Transverse colon (tissue), 4 donors: ENCODE data around the gene GPR89A. TPM values are rescaled to one million over a fixed set of nuclear protein-coding genes. Genes with fewer than 3 reads are reported as not detected.

Experiments used
- DNase-seq: peaks from one replicate; pipeline ENCODE4 v3.0.0-alpha.2; 2019
- H3K27ac ChIP-seq, 4 donors: fragments of 200-600 bp; sonication (generic); 2 replicates each; pipeline ENCODE4 v1.5.1; 2016 to 2018; ENCODE audit warnings: inconsistent platforms in 4 of 4
- H3K27me3 ChIP-seq: fragments of 200-600 bp; sonication (generic); 2 replicates; pipeline ENCODE4 v1.5.1; 2017; ENCODE audit warnings: inconsistent platforms
- H3K36me3 ChIP-seq, 4 donors: fragments of 200-600 bp; sonication (generic); 2 replicates each; pipeline ENCODE4 v1.5.1; 2017 to 2019; ENCODE audit warnings: inconsistent platforms in 4 of 4
- H3K4me1 ChIP-seq, 4 donors: fragments of 200-600 bp; sonication (generic); 2 replicates each; pipeline ENCODE4 v1.5.1; 2017 to 2020; ENCODE audit warnings: inconsistent platforms in 4 of 4
- H3K4me3 ChIP-seq, 4 donors: fragments of 200-600 bp; sonication (generic); 1 replicate in 1 of 4; 2 replicates in 3 of 4; pipeline versions ENCODE4 v1.5.1 to v1.6.1; 2017 to 2019; ENCODE audit warnings: inconsistent platforms in 4 of 4
- H3K9me3 ChIP-seq, 2 donors: fragments of 200-600 bp; sonication (generic); 2 replicates each; pipeline ENCODE4 v1.5.1; 2017 to 2019; ENCODE audit warnings: inconsistent platforms in 2 of 2
- EP300 ChIP-seq: sonication (generic); formaldehyde crosslinking; IDR thresholded peaks from one replicate; pipeline ENCODE4 v1.6.1; 2017; ENCODE audit warnings: antibody characterized with exemption, low read depth
- POLR2A ChIP-seq: fragments of 450-650 bp; IDR thresholded peaks from one replicate; pipeline ENCODE4 v1.6.1; 2016; ENCODE audit warnings: antibody characterized with exemption, mild to moderate bottlenecking, moderate library complexity
- POLR2AphosphoS5 ChIP-seq, 3 donors: sonication (generic); formaldehyde crosslinking; IDR thresholded peaks; one replicate each; pipeline ENCODE4 v1.6.1; 2016; ENCODE audit warnings: antibody characterized with exemption in 3 of 3
- WGBS, 2 donors: methylation state at CpG; one replicate each; pipeline ENCODE4 v1.1.5; 2018; ENCODE audit warnings: low coverage in 1 of 2; 5-methylcytosine and 5-hydroxymethylcytosine counted together
- in situ Hi-C, 4 donors: fragments of 200-750 bp; cut with MboI; loops; one replicate each; pipeline versions ENCODE4 v1.15.0 to v1.15.1; 2017; ENCODE audit warnings: low sequenced_read_pairs in 3 of 4, low pct_ligation_motif_present in 1 of 4, low pct_unique_long_range_greater_than_20kb in 1 of 4
- intact Hi-C: fragments of 100-400 bp; cut with DNase I; formaldehyde crosslinking; loops from one replicate; pipeline ENCODE4 v1.15.1; 2023; ENCODE audit warnings: low total_unique reads
- total RNA-seq, 4 donors: library from RNA; depleted of rRNA; stranded (reverse); fragments of >200 nt; gene quantifications; one replicate each; pipeline ENCODE4 v1.1.0, GENCODE V29; 2016
- TF ChIP-seq, protein P1 (sequence below), 5 experiments: fragments of 200-600 bp in 3 of 5; fragments of 450-650 bp in 2 of 5; sonication (generic) in 3 of 5; IDR thresholded peaks; 1 replicate in 2 of 5; 2 replicates in 3 of 5; pipeline ENCODE4 v1.5.1; 2016 to 2017; ENCODE audit warnings: antibody characterized with exemption in 5 of 5, inconsistent platforms in 3 of 5, mild to moderate bottlenecking in 2 of 5, moderate library complexity in 1 of 5

GPR89A gene
- total RNA-seq, 4 donors from 2014 or later = 2.6 to 46.4 (median 36.5) TPM

- Histone ChIP-seq H3K27me3 (no peaks in the 10 kb centered on the region), H3K4me1 (peaks cover 0 to 8% (median 4%) of the 10 kb centered on the region in 4 donors), H3K9me3 (no peaks in the 10 kb centered on the region), H3K36me3 (no peaks in the 10 kb centered on the region), H3K4me3 (no peak overlapping the region), H3K27ac (no peak overlapping the region)
- TF ChIP-seq EP300 = no peak
- TF ChIP-seq, protein P1, sequence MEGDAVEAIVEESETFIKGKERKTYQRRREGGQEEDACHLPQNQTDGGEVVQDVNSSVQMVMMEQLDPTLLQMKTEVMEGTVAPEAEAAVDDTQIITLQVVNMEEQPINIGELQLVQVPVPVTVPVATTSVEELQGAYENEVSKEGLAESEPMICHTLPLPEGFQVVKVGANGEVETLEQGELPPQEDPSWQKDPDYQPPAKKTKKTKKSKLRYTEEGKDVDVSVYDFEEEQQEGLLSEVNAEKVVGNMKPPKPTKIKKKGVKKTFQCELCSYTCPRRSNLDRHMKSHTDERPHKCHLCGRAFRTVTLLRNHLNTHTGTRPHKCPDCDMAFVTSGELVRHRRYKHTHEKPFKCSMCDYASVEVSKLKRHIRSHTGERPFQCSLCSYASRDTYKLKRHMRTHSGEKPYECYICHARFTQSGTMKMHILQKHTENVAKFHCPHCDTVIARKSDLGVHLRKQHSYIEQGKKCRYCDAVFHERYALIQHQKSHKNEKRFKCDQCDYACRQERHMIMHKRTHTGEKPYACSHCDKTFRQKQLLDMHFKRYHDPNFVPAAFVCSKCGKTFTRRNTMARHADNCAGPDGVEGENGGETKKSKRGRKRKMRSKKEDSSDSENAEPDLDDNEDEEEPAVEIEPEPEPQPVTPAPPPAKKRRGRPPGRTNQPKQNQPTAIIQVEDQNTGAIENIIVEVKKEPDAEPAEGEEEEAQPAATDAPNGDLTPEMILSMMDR (IDR thresholded peaks at IDR 0.05) = no peak
- no peak for DNase-seq
- in situ Hi-C loops = no loop called here
- intact Hi-C loops = no loop called here
- WGBS, 2 donors = 83% methylated on average over 7 of the region's 7 CpGs; no CpG with 5 or more reads in 1 of the 2 donors
These were observed 95.0 kb downstream of the GPR89A start for GRCh38 chr1:145702826-145703225.

DNA sequence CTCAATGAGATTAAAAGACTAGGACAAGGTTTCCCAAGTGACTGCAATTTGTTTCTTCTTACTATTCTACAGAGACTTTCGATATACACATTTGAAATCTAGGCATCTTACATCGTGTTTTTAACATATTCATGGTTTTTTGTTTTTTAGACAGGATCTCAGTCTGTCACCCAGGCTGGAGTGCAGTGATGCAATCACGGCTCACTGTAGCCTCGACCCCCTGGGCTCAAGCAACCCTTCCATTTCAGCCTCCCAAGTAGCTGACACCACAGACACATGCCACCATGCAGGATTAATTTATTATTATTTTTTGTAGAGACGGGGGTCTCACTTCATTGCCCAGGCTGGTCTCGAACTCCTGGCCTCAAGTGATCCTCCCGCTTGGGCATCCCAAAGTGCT is 97.8 kb downstream of the GPR89A start:
- H3K9me3 ChIP-seq = no peaks in the 10 kb centered on the region
- intact Hi-C loops (no loop called here), in situ Hi-C loops (no loop called here)
- H3K36me3 ChIP-seq = no peaks in the 10 kb centered on the region
- no peak overlapping the region for H3K4me3 ChIP-seq
- no peak overlapping the region for H3K27ac ChIP-seq
- peaks cover 0 to 8% (median 4%) of the 10 kb centered on the region in 4 donors for H3K4me1 ChIP-seq
- no peak for DNase-seq
- WGBS, 2 donors = 90 to 95% methylated on average over 7 of the region's 7 CpGs
- H3K27me3 ChIP-seq = no peaks in the 10 kb centered on the region
- no peak for TF ChIP-seq EP300
- TF ChIP-seq, protein P1 (IDR thresholded peaks at IDR 0.05) = no peak
- no peak for TF ChIP-seq POLR2AphosphoS5 (IDR thresholded peaks at IDR 0.05)
- TF ChIP-seq POLR2A = no peak

DNA sequence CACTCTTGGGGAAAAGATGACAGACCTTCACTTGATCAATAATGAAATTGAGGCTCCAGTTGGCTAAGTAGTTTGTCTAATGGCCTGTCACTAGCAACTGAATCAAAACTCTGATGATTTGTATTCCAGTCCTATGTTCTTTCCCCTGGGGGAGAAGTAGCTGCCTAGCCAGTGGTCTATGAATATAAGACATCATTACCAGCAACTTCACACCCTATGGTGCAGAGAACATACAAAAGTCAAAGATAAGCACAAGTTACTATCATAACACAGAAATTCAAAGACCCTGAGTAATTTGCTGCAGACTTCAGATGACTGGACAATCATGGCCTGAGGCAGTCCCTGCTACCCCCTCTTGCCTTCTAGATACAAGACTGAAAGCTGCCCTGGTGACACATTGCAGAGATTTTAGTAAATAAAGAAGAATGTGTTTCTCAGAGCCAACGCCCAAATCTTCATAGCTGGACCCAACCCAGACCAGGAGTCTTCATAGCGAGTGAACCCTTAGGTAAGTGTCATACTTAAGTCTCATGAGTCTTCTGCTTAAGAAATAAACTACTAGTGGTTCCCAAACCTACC is 98.4 kb downstream of the GPR89A start:
- H3K9me3 ChIP-seq = no peaks in the 10 kb centered on the region
- no peaks in the 10 kb centered on the region for H3K36me3 ChIP-seq
- peaks cover 0 to 8% (median 5%) of the 10 kb centered on the region in 4 donors for H3K4me1 ChIP-seq
- intact Hi-C loops (no loop called here), in situ Hi-C loops (no loop called here)
- TF ChIP-seq EP300 = no peak
- TF ChIP-seq POLR2A = no peak
- TF ChIP-seq POLR2AphosphoS5 (IDR thresholded peaks at IDR 0.05) = no peak
- TF ChIP-seq, protein P1 (IDR thresholded peaks at IDR 0.05) = no peak
- H3K4me3 ChIP-seq = no peak overlapping the region
- H3K27ac ChIP-seq = no peak overlapping the region
- no peak for DNase-seq
- H3K27me3 ChIP-seq = no peaks in the 10 kb centered on the region
- WGBS, 2 donors = 85% methylated on average over 2 of the region's 2 CpGs; no CpG with 5 or more reads in 1 of the 2 donors

GRCh38 chr1:145707183-145707867 is 99.5 kb downstream of the GPR89A start, which contains the start of gene PDZK1:
PDZK1 (minus strand) TSS chr1:145707368; CDS start chr1:145688021, 19,347 bp downstream.
- TF ChIP-seq EP300 = no peak
- no peak for TF ChIP-seq POLR2A
- TF ChIP-seq, protein P1 (IDR thresholded peaks at IDR 0.05) = no peak
- H3K4me3 ChIP-seq = no peak within 1 kb of the TSS
- H3K36me3 ChIP-seq = no peaks in the 10 kb centered on the region
- H3K27me3 ChIP-seq = no peaks in the 10 kb centered on the region
- in situ Hi-C loops (no loop called here), intact Hi-C loops (no loop called here)
- DNase-seq = no peak
- H3K4me1 ChIP-seq = peaks cover 0 to 8% (median 8%) of the 10 kb centered on the region in 4 donors
- 33 to 54% methylated on average over 1 to 9 of the region's 9 CpGs for WGBS, 2 donors
- no peak within 1 kb of the TSS for H3K27ac ChIP-seq
- H3K9me3 ChIP-seq = no peaks in the 10 kb centered on the region
